Measurements from ENCODE around the gene PTGES2. TPM values are rescaled to one million over a fixed set of nuclear protein-coding genes. Genes with fewer than 3 reads are reported as not detected.

The PTGES2 gene
- polyA plus RNA-seq, 1 donor from 2014 or later: 55.9 TPM

DNA sequence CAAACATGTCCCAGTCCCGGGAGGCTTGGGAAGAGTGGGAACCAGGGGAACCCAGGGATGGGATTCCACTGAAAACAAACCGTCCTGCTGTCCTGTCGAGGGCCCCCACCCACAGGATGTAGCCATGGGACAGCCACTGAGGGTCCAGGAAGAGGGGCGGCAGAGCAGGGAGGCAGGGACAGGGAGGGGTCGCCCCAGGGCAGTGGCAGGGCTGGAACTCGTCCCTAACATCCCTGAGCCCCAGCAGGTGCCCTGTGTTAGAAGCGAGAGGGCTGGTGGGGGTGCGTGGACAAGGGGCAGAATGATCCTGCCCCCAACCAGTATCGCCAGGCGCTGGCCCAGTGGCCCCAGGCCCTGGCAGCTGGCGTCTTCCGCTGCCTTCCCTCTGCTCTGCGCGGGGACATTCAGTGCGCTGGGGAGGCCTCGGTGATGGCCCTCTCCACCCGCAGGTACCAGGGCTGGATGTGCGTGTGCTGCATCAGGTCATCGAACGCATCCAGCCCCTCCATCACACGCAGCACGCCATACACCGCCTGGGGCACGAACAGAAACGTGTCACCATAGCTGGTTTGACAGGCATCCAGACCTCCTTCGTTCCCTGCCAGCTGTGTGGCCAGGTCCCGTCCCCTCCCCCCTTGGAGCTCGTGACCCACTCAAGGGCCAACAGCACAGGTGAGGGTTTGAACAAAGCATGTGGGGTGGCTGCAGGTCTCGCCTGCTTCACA lies 6.6 kb downstream of the PTGES2 start:
- no peaks in the 10 kb centered on the region for H3K36me3 ChIP-seq (ENCODE audit: insufficient read depth, low read length)
- H3K4me3 ChIP-seq (ENCODE audit: low read length): no peak overlapping the region
- no peaks in the 10 kb centered on the region for H3K79me2 ChIP-seq (replicated peaks; ENCODE audit: insufficient read depth, low read length)
- H3K9ac ChIP-seq (ENCODE audit: low read length): no peak overlapping the region
- no peak overlapping the region for H3K4me2 ChIP-seq (ENCODE audit: low read length)
- H3K9me3 ChIP-seq (ENCODE audit: low read length): no peaks in the 10 kb centered on the region
- TF ChIP-seq, protein P1, sequence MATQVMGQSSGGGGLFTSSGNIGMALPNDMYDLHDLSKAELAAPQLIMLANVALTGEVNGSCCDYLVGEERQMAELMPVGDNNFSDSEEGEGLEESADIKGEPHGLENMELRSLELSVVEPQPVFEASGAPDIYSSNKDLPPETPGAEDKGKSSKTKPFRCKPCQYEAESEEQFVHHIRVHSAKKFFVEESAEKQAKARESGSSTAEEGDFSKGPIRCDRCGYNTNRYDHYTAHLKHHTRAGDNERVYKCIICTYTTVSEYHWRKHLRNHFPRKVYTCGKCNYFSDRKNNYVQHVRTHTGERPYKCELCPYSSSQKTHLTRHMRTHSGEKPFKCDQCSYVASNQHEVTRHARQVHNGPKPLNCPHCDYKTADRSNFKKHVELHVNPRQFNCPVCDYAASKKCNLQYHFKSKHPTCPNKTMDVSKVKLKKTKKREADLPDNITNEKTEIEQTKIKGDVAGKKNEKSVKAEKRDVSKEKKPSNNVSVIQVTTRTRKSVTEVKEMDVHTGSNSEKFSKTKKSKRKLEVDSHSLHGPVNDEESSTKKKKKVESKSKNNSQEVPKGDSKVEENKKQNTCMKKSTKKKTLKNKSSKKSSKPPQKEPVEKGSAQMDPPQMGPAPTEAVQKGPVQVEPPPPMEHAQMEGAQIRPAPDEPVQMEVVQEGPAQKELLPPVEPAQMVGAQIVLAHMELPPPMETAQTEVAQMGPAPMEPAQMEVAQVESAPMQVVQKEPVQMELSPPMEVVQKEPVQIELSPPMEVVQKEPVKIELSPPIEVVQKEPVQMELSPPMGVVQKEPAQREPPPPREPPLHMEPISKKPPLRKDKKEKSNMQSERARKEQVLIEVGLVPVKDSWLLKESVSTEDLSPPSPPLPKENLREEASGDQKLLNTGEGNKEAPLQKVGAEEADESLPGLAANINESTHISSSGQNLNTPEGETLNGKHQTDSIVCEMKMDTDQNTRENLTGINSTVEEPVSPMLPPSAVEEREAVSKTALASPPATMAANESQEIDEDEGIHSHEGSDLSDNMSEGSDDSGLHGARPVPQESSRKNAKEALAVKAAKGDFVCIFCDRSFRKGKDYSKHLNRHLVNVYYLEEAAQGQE (IDR thresholded peaks at IDR 0.05; ENCODE audit: borderline replicate concordance): no peak
- TF ChIP-seq POLR2AphosphoS5 (IDR thresholded peaks at IDR 0.05) (no peak), EZH2 (IDR thresholded peaks at IDR 0.05; ENCODE audit: borderline replicate concordance, insufficient read depth, low read length, poor library complexity, severe bottlenecking) (no peak), SMC3 (conservative IDR thresholded peaks at IDR 0.05; ENCODE audit: poor library complexity) (no peak), EP300 (conservative IDR thresholded peaks at IDR 0.05; ENCODE audit: poor library complexity, severe bottlenecking) (no peak), TAF1 (IDR thresholded peaks at IDR 0.05; ENCODE audit: low read depth) (no peak), MXI1 (conservative IDR thresholded peaks at IDR 0.05; ENCODE audit: poor library complexity, severe bottlenecking) (no peak), RAD21 (conservative IDR thresholded peaks at IDR 0.05) (no peak)
- TF ChIP-seq, protein P2, sequence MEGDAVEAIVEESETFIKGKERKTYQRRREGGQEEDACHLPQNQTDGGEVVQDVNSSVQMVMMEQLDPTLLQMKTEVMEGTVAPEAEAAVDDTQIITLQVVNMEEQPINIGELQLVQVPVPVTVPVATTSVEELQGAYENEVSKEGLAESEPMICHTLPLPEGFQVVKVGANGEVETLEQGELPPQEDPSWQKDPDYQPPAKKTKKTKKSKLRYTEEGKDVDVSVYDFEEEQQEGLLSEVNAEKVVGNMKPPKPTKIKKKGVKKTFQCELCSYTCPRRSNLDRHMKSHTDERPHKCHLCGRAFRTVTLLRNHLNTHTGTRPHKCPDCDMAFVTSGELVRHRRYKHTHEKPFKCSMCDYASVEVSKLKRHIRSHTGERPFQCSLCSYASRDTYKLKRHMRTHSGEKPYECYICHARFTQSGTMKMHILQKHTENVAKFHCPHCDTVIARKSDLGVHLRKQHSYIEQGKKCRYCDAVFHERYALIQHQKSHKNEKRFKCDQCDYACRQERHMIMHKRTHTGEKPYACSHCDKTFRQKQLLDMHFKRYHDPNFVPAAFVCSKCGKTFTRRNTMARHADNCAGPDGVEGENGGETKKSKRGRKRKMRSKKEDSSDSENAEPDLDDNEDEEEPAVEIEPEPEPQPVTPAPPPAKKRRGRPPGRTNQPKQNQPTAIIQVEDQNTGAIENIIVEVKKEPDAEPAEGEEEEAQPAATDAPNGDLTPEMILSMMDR (IDR thresholded peaks at IDR 0.05; ENCODE audit: poor library complexity, severe bottlenecking): no peak
- no peak overlapping the region for H3K27ac ChIP-seq (ENCODE audit: low read length)
- no peaks in the 10 kb centered on the region for H3F3A ChIP-seq (ENCODE audit: insufficient read depth, low read length, poor library complexity, severe bottlenecking)
- no peaks in the 10 kb centered on the region for H4K20me1 ChIP-seq (ENCODE audit: insufficient read depth)
- no peak overlapping the region for H2AFZ ChIP-seq (ENCODE audit: low read depth, low read length)
- no peaks in the 10 kb centered on the region for H3K9me2 ChIP-seq (ENCODE audit: insufficient read depth, low read length)
- H3K27me3 ChIP-seq (ENCODE audit: insufficient read depth, low read depth, low read length): no peaks in the 10 kb centered on the region

DNA sequence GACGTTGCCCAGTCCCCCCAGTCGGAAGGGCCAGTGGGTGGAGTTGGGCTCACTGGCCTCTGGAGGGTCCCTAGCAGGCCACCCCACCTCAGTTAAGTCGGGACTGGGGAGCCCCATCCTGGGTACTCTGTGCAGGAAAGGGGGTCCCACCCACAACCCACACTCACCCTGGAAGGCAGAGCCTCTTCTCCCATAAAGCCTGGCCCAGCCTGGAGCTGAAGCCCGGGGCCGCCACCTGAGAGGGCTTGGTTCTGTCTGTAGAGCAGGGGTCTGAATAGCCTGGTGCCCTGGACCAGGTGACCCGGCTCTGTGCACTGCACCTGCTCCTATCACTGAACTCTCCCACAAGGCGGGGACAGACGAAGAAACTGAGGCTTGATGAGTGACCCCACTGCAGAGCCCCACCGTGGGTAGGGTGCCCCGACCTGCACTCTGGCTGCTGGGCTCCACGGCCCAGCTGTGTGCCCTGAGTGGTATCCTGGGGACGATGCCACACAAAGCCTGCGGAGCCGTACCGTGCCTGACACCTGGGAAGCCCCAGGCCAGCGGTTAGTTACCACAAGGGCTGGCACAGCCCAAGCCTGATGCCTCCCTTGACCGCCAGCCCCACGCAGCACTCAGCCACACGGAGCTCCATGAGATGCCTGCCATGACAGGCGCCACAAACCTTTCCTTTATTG lies 7.3 kb downstream of the PTGES2 start:
- H3K27me3 ChIP-seq (ENCODE audit: insufficient read depth, low read depth, low read length): no peaks in the 10 kb centered on the region
- no peak overlapping the region for H3K9ac ChIP-seq (ENCODE audit: low read length)
- no peaks in the 10 kb centered on the region for H3F3A ChIP-seq (ENCODE audit: insufficient read depth, low read length, poor library complexity, severe bottlenecking)
- no peaks in the 10 kb centered on the region for H3K9me2 ChIP-seq (ENCODE audit: insufficient read depth, low read length)
- no peaks in the 10 kb centered on the region for H3K79me2 ChIP-seq (replicated peaks; ENCODE audit: insufficient read depth, low read length)
- no peaks in the 10 kb centered on the region for H4K20me1 ChIP-seq (ENCODE audit: insufficient read depth)
- H3K9me3 ChIP-seq (ENCODE audit: low read length): no peaks in the 10 kb centered on the region
- H3K27ac ChIP-seq (ENCODE audit: low read length): no peak overlapping the region
- TF ChIP-seq SMC3 (conservative IDR thresholded peaks at IDR 0.05; ENCODE audit: poor library complexity): no peak
- no peak for TF ChIP-seq RAD21 (conservative IDR thresholded peaks at IDR 0.05)
- H2AFZ ChIP-seq (ENCODE audit: low read depth, low read length): no peak overlapping the region
- H3K4me2 ChIP-seq (ENCODE audit: low read length): no peak overlapping the region
- no peaks in the 10 kb centered on the region for H3K36me3 ChIP-seq (ENCODE audit: insufficient read depth, low read length)
- H3K4me3 ChIP-seq (ENCODE audit: low read length): no peak overlapping the region

Measured in neural cell (in vitro differentiated cells).